ENCODE data around the gene SLC25A28.

Gene SLC25A28

DNA sequence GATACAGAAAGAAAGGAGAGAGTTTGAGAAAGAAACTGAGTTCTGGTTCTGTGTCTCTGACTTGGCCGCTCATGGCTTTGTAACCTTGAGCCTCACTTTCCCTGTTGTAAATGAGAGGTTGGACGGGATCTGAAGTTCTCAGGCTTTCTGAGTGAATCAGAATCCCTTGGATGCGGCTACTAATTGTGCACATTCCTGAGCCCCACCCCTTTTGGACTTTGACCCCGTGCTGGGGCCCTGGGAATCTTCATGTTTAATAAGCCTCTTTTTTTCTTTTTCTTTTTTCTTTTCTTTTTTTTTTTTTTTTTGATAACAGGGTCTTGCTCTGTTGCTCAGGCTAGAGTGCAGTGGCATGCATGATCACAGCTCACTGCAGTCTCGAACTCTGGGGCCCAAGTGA is 26.9 kb downstream of the SLC25A28 start:
- DNase-seq, result no peak
- peaks cover 13 to 18% of the 10 kb centered on the region in 2 donors for H3K27me3 Mint-ChIP-seq
- H3K4me3 Mint-ChIP-seq, result no peak overlapping the region
- H3K4me1 Mint-ChIP-seq (ENCODE audit: low read depth in 2 of 2), result no peaks in the 10 kb centered on the region
- H3K9me3 Mint-ChIP-seq, result no peaks in the 10 kb centered on the region
- H3K36me3 Mint-ChIP-seq (ENCODE audit: insufficient read depth), result no peaks in the 10 kb centered on the region
- no peak for ATAC-seq (replicated peaks)
- H3K27ac Mint-ChIP-seq, result no peak overlapping the region

DNA sequence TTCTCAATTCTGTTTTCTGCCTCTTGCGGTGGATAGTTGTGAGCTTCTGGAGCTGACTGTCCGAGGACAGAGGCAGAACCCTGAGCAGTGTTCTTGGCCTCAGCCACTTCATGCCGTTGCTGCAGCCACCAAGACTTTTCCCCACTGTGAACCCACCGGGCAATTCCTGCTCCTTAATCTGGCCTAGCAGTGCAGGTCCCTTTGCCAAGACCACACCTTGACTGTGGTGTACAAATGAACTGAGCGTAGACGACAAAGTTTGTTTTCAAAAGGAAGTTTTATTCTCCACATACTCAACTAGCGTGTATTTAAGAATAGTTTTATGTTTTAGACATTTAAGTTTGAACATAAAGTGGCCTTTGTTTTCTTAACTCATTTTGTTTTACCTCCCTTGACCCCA is 29.4 kb downstream of the SLC25A28 start:
- no peak overlapping the region for H3K4me3 Mint-ChIP-seq
- peaks cover 20 to 31% of the 10 kb centered on the region in 2 donors for H3K27me3 Mint-ChIP-seq
- H3K4me1 Mint-ChIP-seq (ENCODE audit: low read depth in 2 of 2), result no peaks in the 10 kb centered on the region
- no peak for DNase-seq
- H3K36me3 Mint-ChIP-seq (ENCODE audit: insufficient read depth), result no peaks in the 10 kb centered on the region
- no peak overlapping the region for H3K27ac Mint-ChIP-seq
- no peak for ATAC-seq (replicated peaks)
- H3K9me3 Mint-ChIP-seq, result no peaks in the 10 kb centered on the region

DNA sequence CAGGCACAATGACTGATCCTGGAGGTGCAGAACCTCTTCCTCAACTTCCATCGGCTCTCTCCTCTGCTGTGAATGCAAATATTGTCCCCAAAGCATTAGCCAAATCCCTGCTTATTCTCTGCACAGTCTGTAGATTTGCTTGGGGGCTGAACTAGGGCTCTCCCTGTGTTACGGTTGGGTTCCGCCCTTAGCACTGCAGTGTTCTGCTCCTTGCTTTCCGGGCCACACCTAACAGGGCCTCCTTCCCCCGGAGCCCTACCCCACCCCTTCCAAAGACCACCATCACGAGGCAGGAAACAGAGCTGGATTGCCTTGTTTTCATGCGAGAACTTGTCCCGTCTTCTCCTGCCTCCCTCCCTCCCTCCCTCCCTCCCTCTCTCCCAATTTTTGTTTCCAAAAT is 36.6 kb downstream of the SLC25A28 start:
- Mint-ChIP-seq H3K27me3 (peaks cover 30 to 49% of the 10 kb centered on the region in 2 donors), H3K4me1 (ENCODE audit: low read depth in 2 of 2) (no peaks in the 10 kb centered on the region), H3K4me3 (no peak overlapping the region), H3K36me3 (ENCODE audit: insufficient read depth) (peaks cover 4% of the 10 kb centered on the region), H3K27ac (no peak overlapping the region), H3K9me3 (no peaks in the 10 kb centered on the region)
- ATAC-seq (replicated peaks) (no peak), DNase-seq (no peak)

DNA sequence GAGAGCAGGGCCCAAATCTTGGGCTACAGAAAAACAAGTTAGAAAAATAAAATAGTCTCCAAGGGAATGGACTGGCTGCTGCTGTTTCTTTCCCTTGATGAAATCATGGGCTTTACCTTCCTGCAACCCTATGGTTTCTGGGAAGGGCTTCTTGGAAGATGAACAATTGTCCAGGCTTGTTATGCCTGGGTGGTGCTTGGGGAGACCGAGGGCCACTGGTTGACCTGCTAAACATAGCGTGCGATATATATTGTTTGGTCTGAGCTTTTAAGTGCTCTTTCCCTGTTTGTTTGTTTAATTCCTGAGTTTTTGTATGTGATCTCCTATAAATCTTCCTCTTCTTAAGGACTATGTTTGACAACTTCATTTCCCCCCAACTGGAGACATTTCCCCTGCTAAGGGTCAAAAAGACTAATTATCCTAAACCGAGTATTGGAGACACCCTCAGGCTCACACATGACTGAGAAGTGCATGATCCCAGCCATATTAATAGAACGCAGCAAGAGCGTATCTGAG is 37.9 kb downstream of the SLC25A28 start:
- H3K36me3 Mint-ChIP-seq (ENCODE audit: insufficient read depth), result peaks cover 4% of the 10 kb centered on the region
- peaks cover 24 to 50% of the 10 kb centered on the region in 2 donors for H3K27me3 Mint-ChIP-seq
- no peak overlapping the region for H3K4me3 Mint-ChIP-seq
- no peaks in the 10 kb centered on the region for H3K9me3 Mint-ChIP-seq
- H3K4me1 Mint-ChIP-seq (ENCODE audit: low read depth in 2 of 2), result no peaks in the 10 kb centered on the region
- H3K27ac Mint-ChIP-seq, result no peak overlapping the region
- DNase-seq (no peak), ATAC-seq (replicated peaks) (no peak)

DNA sequence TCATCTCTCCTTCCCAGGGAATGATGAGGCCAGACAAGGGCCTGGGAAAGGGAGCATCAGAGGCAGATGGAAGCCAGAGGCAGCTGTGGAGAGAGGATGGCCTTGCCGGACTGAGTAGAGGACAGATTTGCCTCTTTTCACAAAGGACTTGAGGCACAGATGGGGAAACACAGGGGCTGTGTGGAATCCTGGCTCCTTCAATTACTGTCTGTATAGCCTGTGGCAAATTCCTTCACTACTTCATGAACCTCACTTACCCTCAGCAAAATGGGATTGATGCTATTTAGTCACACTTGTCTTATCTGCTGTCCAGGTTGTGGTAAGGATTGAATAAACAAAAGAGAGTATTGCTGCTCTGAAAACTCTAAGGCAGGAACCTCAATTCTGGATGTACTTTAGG is 40.3 kb downstream of the SLC25A28 start:
- H3K4me1 Mint-ChIP-seq (ENCODE audit: low read depth in 2 of 2), result no peaks in the 10 kb centered on the region
- H3K27ac Mint-ChIP-seq, result no peak overlapping the region
- no peaks in the 10 kb centered on the region for H3K9me3 Mint-ChIP-seq
- peaks cover 10 to 53% of the 10 kb centered on the region in 2 donors for H3K27me3 Mint-ChIP-seq
- H3K36me3 Mint-ChIP-seq (ENCODE audit: insufficient read depth), result peaks cover 4% of the 10 kb centered on the region
- DNase-seq (no peak), ATAC-seq (replicated peaks) (no peak)
- H3K4me3 Mint-ChIP-seq, result no peak overlapping the region

DNA sequence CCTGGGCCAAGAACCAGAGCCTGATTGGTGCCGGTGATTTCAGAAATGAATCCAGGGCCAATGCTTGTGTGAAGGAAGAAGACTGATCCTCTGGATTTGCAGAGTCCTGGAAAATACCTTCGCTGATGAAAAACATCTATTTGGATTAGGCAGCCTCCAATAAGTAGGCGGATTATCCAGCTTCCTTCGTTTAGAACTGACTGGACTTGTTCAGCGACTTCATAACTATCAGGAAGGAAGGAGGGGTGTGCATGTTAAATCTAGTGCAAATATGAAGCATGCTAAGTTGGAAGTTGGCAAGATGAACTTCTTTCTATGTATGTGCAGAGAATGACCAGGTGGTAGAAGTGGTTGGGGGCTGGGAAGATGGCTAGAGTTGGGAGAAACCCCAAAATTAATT is 46.4 kb downstream of the SLC25A28 start:
- H3K9me3 Mint-ChIP-seq, result no peaks in the 10 kb centered on the region
- H3K27ac Mint-ChIP-seq, result no peak overlapping the region
- no peaks in the 10 kb centered on the region for H3K4me1 Mint-ChIP-seq (ENCODE audit: low read depth in 2 of 2)
- H3K4me3 Mint-ChIP-seq, result no peak overlapping the region
- DNase-seq (no peak), ATAC-seq (replicated peaks) (no peak)
- peaks cover 30 to 64% of the 10 kb centered on the region in 2 donors for H3K27me3 Mint-ChIP-seq
- peaks cover 3% of the 10 kb centered on the region for H3K36me3 Mint-ChIP-seq (ENCODE audit: insufficient read depth)

DNA sequence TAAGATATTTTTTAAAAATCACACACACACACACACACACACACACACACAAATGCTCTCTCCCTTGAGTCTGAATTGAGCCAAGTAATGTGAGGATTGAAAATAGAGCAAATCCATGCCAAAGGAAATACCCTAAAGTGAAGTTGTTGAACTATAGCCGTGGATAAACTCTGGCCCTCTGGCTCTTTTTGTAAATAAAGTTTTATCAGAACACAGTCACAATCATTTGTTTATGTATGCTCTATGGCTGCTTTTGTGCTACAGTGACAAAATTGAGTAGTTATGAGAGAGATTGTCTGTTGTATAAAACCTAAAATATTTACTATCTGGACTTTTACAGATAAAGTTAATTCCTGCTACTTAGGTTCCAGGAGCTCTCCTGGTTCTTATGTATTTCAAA is 48.4 kb downstream of the SLC25A28 start:
- Mint-ChIP-seq H3K27ac (no peak overlapping the region), H3K4me1 (ENCODE audit: low read depth in 2 of 2) (no peaks in the 10 kb centered on the region), H3K27me3 (peaks cover 37 to 54% of the 10 kb centered on the region in 2 donors), H3K9me3 (no peaks in the 10 kb centered on the region), H3K36me3 (ENCODE audit: insufficient read depth) (peaks cover 3% of the 10 kb centered on the region), H3K4me3 (no peak overlapping the region)
- ATAC-seq (replicated peaks) (no peak), DNase-seq (no peak)

DNA sequence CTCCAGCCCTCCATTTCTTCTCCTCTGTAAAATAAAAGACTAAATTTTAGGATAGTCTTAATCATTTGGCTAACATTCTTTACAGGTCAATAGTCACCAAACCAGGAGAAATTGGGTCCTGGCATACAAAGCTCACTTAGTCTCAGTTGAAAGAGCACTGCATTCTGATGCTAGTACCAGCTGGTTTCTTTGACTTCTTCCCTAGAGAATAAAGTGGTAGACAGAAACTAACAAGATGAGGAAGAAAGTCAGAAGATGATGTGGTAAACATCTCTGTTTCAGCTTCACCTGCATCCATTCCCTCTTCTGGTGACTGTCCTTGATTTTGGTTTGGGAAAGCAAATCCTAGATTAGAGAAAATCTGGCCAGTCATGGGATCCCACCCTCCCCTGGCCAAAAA is 50.3 kb downstream of the SLC25A28 start:
- Mint-ChIP-seq H3K27me3 (peaks cover 47 to 54% of the 10 kb centered on the region in 2 donors), H3K27ac (no peak overlapping the region), H3K4me1 (ENCODE audit: low read depth in 2 of 2) (no peaks in the 10 kb centered on the region), H3K4me3 (no peak overlapping the region), H3K9me3 (no peaks in the 10 kb centered on the region), H3K36me3 (ENCODE audit: insufficient read depth) (peaks cover 3% of the 10 kb centered on the region)
- DNase-seq (no peak), ATAC-seq (replicated peaks) (no peak)

DNA sequence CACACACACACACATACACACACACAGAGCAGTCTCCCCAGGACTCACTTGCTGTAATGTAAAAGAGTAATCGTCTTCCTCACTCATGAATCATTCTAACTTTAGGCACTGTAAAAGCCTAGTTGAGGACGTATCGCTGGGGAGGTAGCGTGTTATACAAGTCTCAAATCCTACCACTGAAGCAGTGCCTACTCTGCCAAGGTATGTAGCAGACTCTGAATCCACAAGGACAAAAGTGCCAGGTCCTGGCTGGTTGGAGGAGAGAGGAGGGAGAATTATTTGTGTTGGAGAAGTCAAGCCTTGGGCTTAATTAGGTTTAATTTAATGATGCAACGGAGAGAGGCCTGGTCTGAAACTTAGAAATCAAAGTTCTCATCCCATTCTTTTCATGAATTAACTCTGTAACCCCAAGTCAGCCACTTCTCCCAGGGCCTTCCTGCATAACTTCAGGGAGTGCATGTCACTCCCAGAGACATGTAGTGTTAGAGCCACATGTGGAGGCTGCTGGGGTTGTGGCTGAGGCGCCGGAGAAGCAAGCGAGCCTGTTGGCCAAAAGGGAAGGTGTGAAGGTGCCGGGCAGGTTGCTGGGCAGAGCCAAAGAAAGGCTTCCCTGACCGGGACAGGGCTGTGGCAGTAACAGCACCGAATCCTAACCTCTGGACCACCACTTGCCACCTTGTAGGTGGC is 50.8 kb downstream of the SLC25A28 start:
- H3K36me3 Mint-ChIP-seq (ENCODE audit: insufficient read depth), result peaks cover 3% of the 10 kb centered on the region
- H3K4me1 Mint-ChIP-seq (ENCODE audit: low read depth in 2 of 2), result no peaks in the 10 kb centered on the region
- no peak overlapping the region for H3K27ac Mint-ChIP-seq
- H3K27me3 Mint-ChIP-seq, result peaks cover 47 to 54% of the 10 kb centered on the region in 2 donors
- no peak for DNase-seq
- H3K9me3 Mint-ChIP-seq, result no peaks in the 10 kb centered on the region
- no peak overlapping the region for H3K4me3 Mint-ChIP-seq
- ATAC-seq (replicated peaks), result no peak

DNA sequence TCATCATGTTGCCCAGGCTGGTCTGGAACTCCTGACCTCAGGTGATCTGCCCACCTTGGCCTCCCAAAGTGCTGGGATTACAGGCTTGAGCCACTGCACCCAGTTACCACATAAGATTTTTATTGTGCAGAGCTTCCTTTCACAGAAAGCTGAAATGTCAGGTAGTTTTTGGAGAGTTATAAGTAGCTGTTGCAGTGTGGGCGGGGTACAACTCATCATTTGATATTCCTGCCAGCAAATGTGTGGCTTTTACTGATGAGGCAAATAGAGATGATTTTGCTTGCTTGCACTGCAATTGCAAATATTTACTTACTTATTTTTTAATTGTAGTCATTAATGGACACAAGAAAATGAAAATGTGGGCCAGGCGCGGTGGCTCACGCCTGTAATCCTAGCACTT is 55.1 kb downstream of the SLC25A28 start:
- ATAC-seq (replicated peaks) (no peak), DNase-seq (no peak)
- Mint-ChIP-seq H3K27ac (no peak overlapping the region), H3K4me1 (ENCODE audit: low read depth in 2 of 2) (no peaks in the 10 kb centered on the region), H3K27me3 (peaks cover 36 to 40% of the 10 kb centered on the region in 2 donors), H3K9me3 (no peaks in the 10 kb centered on the region), H3K4me3 (no peak overlapping the region), H3K36me3 (ENCODE audit: insufficient read depth) (no peaks in the 10 kb centered on the region)

DNA sequence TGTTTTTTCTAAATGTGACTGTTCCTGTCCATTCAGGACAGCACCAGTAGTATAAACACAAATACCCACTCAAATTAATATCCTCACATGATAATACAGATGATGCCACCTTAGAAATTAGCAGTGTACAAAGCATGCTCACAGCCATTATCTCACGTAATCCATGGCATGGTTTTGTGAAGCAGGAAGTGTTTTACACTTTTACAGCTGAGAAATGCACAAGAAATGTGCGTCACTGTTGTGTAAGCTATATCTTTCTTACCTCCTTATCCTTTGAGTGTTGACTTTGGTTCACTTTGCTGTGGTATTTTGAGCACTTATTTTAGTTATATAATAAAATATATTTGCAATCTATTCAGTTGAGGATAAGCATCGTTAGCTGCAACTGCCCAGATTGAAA is 55.9 kb downstream of the SLC25A28 start:
- Mint-ChIP-seq H3K4me1 (ENCODE audit: low read depth in 2 of 2) (no peaks in the 10 kb centered on the region), H3K4me3 (no peak overlapping the region), H3K27me3 (peaks cover 32 to 39% of the 10 kb centered on the region in 2 donors), H3K27ac (no peak overlapping the region), H3K36me3 (ENCODE audit: insufficient read depth) (no peaks in the 10 kb centered on the region), H3K9me3 (no peaks in the 10 kb centered on the region)
- ATAC-seq (replicated peaks) (no peak), DNase-seq (no peak)

DNA sequence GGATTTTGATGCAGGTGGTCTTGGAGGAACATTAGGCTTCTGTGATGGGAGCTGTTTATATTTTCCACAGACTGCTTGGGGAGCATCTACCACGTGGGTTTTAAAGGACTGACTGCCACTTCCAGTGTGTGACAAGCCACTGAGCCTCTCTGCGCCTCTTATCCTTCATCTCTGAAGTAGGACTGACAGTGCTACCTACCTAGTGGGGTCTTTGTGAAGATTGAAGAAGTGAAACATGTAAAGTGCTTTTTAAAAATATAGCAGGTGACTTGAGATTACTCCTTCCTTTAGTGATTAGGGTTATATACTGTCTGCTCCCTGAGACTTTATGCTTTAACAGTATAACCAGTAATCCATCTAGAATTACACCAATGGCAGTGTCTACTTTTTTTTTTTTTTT is 57.6 kb downstream of the SLC25A28 start:
- Mint-ChIP-seq H3K27me3 (peaks cover 18 to 35% of the 10 kb centered on the region in 2 donors), H3K27ac (no peak overlapping the region), H3K4me3 (no peak overlapping the region), H3K36me3 (ENCODE audit: insufficient read depth) (no peaks in the 10 kb centered on the region), H3K9me3 (no peaks in the 10 kb centered on the region), H3K4me1 (ENCODE audit: low read depth in 2 of 2) (no peaks in the 10 kb centered on the region)
- no peak for DNase-seq
- ATAC-seq (replicated peaks), result no peak

Measured in effector memory CD8-positive, alpha-beta T cell (primary cell).